ENCODE data around the gene TCF7L1. TPM values are rescaled to one million over a fixed set of nuclear protein-coding genes. Genes with fewer than 3 reads are reported as not detected.

Gene TCF7L1
- polyA plus RNA-seq, 4 donors: 39.4 to 70.4 (median 57.1) TPM

DNA sequence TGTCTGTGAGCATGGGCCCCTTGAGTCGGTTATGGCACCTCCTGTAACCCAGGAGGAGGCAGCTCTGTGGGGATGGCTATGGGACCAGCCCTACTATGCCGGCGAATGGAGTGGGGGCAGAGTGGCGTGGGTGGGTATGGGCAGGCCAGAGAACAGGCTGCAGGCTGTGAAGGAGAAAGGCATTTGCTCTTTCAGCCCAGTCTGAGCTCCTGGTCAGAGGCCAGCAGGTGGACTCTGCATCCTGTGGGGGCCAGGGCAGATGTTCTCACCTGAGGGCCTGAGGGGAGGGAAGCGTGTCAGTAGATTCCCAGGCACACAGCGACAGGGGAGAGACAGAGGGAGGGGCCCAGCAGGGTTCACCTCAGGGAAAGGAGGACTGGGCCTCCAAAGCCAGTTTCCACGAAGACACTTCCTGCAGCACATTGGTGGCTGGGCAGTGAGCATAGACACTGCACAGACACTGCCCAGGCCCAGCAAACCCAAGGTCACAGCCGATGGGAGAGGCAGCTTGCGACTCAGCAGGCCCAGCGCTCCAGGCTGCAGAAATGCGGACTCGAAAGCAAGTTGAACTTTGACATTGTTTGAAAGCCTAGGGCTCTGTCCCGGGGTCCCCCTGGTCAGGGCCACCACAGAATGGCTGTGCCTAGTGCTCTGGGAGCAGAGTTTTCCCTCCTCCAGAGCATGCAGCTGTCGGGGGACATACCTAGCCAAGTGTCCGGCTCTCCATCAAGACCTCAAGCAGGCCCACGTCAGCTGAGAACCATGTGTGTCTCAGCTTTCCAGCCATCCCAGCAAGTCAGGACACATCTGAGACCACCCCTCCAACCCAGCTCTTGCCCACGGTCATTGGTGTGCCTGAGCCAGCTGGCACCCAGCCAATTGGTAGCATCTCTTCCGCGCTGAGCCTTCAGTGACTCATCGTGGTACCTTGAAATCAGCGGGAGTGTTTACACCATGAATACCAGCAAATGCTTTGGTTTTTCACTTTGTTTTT lies 140.8 kb downstream of the TCF7L1 start:
- no peak for DNase-seq (ENCODE audit: low read depth in 4 of 4, low spot score in 2 of 4)

DNA sequence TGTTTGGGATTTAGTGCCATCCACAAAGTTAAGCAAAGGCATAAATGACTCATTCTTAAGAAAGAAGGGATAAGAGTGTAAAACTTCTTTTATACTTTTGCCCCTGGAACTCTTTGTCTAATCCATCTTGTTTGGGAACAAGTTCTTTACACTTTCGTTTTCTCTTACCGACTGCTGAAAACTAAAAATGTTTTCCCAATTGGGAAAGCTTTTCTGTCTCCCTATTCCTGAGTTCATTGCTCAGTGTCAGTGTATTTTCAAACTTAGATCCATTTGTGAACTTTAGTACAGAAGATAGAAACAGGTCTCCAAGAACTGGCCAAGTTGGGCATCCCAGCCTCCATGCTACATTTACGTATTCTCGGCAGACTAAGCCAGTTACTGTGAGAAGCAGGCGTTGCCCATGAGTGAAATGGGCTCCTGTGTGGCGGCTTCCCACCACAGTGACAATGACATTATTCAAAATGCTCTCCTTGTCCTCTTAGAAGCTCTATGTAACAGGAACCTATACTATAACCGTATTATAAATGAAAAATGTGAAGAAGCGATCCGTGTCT lies 142.9 kb downstream of the TCF7L1 start:
- DNase-seq (ENCODE audit: low read depth in 4 of 4, low spot score in 2 of 4): no peak

DNA sequence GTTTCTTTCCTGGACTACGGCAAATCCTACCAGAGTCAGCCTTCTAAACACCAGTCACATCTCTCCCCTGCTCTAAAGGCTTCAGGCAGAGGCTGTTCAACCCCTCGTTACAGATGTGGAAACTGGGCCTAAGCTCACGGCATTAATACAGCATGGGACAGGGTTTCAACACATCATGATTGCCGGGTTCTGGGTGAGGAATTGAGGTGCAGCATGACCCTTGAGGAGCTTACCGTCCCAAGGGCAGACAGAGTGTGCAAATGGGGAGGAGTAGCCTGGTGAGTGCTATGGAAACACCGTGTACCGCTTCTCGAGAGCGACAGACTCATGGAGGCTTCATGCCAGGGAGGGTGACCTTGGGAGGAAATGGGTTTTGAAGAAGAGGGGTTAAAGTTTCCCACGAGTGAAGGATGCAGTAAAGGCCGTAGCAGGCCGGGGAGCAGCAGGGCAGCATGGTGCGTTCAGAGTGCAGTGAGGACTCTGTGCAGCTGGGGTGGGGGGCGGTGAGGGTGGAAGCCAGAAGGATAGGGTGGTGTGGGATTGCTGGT lies 143.5 kb downstream of the TCF7L1 start:
- DNase-seq (ENCODE audit: low read depth in 4 of 4, low spot score in 2 of 4): no peak

DNA sequence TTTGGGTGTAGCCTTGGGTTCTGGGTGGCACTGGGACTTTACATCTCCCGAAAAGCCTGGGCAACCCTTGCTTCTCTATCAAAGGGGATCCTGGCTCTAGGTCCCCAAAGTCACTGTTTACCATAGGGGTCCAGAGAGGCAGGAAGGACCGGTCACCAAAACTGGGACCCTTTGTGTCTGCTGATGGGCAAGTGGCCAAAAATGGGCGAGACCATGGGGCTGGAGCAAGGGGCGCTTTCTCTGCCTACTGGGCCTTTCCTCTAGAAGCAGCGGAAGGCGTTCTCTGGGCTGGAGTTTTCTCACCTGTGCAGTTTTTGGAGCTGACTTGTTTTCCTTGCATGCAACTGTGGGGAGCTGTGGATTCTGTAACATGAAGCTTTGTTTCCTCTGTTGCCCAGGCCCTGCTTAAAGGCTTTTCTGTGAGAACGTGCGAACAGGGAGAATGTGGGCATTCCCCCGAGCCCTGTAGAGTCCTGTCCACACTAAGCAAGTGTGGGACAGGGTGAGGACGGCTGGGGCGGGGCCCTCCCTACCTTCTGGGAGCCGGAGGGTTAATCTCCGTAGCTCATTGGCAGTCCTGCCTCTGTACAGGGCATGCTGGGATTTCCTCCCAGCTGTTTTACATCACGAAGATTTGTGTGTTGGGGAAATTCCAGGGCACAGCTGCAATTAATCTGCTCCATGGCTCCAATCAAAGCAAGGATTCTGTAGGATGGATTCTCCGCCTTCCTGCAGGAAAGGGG lies 144.4 kb downstream of the TCF7L1 start:
- peak; percentile 86 to 93 (median 90) for DNase-seq (ENCODE audit: low read depth in 4 of 4, low spot score in 2 of 4)

DNA sequence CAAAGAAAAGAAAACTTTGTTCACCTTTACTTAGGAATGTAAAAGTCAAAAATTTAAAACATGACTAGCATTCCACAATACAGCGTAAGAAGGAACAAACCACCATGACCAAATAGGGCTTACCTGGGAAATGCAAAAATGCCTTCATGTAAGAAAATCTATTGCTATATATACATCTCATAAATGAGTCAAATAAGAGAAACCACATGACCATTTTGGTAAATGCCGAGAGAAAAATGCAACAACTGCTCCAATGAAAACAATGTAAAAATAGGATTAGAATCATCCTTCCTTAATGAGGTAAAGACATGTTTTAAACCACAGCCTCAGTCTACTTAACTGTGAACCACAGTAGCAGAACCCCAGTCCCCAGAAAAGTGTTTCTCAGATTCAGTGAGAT lies 145.2 kb downstream of the TCF7L1 start:
- DNase-seq (ENCODE audit: low read depth in 4 of 4, low spot score in 2 of 4): no peak

DNA sequence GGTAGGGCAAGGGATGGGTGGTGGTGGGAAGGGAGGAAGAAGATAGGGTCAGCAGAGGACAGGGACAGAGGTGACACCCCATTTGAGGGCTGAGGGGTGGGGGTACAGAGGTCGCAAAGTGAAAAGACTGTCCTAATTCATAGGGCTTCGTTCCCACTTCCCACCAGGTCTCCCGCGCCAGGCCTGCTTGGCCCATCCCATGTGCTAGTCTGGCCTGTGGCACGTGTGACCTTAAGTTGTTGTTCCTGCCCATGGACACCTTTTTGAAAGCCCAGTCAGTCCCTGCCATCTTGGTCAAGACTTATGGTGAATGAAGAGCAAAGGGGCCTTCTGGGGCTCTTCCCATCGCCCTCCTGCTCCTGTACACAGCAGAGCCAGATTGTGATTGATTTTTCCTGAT lies 148.4 kb downstream of the TCF7L1 start:
- no peak for DNase-seq (ENCODE audit: low read depth in 4 of 4, low spot score in 2 of 4)

DNA sequence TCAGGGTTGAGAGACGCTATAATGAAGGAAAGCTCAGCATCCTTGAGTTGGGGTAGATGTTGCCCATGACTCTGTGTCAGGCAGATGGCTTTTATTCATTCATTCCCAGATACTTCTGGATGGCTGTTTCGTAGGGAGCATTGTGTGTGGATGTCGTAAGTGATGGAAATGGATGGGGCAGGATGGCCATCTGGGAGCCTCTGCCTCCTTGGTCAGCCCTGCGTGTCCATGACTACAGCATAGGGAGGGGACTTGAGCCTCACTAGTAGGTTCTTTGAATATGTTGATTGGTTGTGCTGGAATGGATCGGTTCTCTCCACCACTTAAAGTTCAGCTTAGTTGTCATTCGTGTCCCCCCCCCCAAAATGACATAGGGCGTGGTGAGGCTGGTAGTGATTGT lies 149.7 kb downstream of the TCF7L1 start:
- DNase-seq (ENCODE audit: low read depth in 4 of 4, low spot score in 2 of 4): no peak

DNA sequence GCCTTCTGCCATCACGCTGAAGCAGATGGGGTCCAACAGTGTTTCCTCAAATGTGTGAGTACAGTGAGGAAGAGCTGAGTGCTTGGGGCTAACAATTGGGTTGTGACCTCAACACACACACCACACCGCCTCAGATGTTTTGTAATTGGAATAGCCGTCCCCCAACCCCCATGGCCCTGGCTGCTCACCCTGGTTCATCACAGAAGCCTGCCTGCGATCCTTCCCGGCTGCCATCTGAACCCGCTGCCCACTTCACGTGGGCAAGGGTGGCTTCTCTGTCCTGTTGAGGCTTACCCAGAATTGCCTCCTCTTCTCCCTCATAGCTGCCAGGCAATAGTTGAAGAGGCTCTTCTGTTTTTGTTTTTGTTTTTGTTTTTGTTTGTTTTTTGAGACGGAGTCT lies 150.4 kb downstream of the TCF7L1 start:
- no peak for DNase-seq (ENCODE audit: low read depth in 4 of 4, low spot score in 2 of 4)

DNA sequence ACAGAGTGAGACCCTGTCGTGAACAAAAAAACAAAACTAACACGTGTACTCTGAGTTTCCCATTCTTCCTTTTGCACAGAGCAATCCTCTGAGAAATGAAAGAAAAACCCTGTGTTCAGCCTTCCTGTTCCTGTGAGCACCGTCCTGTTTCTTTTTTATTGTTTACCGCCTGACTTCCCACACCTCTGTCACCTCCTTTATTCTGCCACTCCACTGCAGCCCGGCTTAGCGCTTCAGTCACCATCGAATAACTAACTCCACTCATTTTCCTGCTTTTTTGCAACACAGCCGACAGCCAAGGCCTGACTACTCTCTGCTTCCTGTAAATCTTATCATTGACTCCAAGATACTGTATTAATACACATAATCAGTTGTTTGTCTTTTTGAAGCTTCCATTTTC lies 153.7 kb downstream of the TCF7L1 start:
- no peak for DNase-seq (ENCODE audit: low read depth in 4 of 4, low spot score in 2 of 4)

DNA sequence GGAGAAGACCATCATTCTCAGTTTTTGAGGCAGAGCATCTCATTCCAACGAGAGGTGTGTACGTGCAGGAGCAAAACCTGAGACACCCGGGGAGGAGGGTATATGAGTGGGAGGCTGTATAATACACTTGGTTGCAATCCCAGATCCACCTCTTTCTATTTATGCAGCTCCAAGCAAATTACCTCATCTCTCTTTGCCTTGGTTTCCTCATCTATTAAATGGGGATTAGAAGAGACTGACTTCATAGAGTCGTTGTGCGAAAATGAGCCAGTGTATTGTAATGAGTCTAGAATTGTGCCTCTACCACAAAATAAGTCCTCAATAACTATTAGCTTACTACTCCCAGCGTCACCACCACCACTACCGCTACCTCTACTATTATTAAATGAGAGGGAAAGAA lies 154.5 kb downstream of the TCF7L1 start:
- no peak for DNase-seq (ENCODE audit: low read depth in 4 of 4, low spot score in 2 of 4)

DNA sequence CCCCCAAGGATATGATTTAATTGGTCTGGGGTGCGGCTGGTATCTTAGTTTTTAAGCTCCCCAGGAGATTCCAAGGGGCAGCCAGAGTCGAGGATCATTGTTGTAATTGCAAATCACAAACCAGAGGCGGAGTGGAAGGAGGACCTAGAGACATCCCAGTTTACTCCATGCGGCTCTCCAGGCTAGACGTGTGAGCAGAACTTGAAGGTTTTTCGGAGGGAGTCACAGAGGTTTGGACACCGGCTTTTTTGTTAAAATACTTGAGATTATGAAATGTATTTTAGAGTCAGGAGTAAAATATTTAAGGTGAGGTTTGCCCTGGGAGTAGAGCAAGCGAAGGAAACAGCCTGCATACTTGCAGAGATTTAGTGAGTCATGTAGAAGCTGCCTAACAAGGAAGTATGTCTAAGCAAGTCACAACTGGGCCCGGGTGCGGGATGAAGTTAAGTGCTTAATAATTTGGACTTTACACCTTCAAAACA lies 155.1 kb downstream of the TCF7L1 start:
- DNase-seq (ENCODE audit: low read depth in 4 of 4, low spot score in 2 of 4): no peak

DNA sequence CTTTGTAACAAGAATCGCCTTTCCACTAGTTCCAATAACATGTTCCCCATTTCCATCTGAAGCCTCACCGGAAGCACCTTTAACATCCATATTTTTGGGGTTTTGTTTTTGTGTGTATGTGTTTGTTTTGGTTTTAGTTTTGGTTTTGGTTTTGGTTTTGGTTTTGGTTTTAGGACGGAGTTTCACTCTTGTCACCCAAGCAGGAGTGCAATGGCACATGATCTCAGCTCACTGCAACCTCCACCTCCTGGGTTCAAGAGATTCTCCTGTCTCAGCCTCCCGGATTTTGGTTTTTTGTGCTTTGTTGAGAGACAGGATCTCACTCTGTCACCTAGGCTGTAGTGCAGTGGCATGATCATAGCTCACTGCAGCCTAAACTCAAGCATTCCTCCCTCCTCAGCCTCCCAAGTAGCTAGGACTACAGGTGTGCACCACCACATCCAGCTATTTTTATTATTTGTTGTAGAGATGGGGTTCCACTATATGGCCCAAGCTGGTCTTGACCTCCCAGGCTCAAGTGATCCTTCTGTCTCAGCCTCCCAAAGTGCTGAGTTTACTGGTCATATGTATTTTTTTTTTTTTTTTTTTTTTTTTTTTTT lies 158.3 kb downstream of the TCF7L1 start:
- no peak for DNase-seq (ENCODE audit: low read depth in 4 of 4, low spot score in 2 of 4)

DNA sequence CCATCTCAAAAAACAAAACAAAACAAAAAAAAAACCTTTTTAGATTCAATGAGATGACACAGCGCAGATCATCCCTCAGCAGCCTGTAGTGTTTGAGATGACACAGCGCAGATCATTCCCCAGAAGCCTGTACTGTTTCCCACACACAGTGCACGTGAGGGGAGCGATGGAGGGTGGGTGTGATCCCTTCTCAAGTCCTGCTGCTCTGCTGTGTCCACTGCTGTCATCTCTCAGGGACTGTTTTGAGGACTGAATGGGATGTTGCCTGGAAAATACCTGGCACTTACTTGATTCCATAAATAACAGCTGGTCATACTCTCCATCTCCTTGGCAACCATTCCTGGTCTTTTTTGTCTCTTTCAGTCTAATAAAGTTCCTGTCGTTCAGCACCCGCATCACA lies 168.9 kb downstream of the TCF7L1 start:
- DNase-seq (ENCODE audit: low read depth in 4 of 4, low spot score in 2 of 4): no peak

DNA sequence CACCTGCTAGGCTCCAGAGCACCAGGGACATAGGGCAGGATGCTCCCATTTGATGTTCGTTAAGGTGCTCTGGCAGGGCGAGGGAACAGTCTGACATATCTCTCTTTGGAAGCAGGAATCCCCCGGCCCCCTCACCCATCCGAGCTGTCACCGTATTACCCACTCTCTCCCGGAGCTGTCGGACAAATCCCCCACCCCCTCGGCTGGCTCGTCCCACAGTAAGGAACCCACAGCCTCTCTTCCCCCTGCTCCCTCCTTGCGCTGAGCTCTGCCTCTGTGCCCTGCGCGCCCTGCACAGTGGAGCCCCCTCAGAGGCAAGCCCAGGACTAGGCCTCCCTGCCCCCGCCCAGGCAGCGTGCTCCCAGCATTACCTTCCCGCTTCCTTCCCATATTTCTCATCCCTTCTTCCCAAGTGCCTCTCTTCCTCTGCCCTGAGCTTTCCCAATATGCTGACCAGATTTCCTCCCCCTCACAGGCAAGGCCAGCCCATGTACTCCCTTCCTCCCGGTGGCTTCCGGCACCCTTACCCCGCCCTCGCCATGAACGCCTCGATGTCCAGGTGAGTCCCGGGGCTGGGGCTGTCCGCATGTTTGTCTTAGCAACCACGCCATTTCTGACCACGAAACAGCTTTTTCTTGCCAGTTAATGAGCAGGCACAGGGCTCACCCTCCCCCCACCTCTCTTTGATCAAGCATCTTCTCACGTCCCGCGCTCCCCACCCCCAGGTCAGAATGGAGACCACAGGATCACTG lies 170.8 kb downstream of the TCF7L1 start:
- DNase-seq (ENCODE audit: low read depth in 4 of 4, low spot score in 2 of 4): no peak

DNA sequence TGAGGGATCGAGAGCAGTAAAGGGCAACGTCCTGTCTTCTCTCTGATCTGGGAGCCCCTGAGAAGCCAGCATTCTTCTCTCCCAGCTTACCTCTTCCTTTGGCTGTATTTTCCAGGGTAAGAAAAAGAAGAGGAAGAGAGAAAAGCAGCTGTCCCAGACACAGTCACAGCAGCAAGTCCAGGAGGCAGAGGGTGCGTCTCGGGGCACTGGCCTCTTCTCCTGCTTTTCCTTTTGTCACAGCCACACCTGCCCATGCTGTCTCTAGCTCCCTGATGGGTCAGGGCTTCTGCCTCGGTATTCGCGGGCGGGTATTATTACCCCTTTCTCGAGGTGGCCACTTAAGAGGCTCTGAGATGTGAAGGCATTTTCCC lies 174.3 kb downstream of the TCF7L1 start:
- DNase-seq (ENCODE audit: low read depth in 4 of 4, low spot score in 2 of 4): no peak

DNA sequence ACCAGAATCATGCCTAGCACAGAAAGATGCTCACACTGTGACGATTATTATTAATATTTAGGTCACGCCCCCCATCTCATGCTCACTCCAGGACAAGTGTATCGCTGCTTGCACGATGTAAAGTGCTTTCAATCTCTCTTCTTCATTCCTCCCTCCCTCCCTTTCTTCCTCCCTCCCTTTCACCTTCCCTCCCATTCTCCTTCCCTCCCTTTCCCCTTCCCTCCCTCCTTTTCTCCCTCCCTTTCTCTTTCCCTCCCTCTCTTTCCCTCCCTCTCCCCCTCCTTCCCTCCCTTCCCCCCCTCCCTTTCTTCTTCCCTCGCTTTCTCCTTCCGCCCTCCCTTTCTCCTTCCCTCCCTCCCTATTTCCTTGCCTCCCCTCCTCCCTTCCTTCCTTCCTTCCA lies 175.0 kb downstream of the TCF7L1 start:
- DNase-seq (ENCODE audit: low read depth in 4 of 4, low spot score in 2 of 4): no peak

DNA sequence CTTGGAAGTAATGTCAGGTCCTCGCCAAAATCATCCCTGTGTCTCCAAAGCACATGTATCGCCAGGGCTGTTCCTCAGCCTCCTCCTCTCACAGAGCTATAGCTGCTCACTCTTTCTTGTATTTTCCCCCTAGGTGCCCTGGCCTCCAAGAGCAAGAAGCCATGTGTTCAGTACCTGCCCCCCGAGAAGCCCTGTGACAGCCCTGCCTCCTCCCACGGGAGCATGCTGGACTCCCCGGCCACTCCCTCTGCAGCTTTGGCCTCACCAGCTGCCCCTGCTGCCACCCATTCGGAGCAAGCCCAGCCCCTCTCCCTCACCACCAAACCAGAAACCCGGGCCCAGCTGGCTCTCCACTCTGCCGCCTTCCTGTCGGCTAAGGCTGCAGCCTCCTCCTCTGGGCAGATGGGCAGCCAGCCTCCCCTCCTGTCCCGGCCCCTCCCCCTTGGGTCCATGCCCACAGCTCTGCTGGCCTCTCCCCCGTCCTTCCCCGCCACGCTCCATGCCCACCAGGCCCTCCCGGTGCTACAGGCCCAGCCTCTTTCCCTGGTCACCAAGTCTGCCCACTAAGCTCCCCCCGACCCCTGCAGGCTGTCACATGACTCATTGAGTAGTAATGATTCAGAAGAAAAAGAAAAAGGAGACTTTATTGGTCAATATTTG lies 175.8 kb downstream of the TCF7L1 start:
- DNase-seq (ENCODE audit: low read depth in 4 of 4, low spot score in 2 of 4): peak in 1 of 4 donors; percentile 80

DNA sequence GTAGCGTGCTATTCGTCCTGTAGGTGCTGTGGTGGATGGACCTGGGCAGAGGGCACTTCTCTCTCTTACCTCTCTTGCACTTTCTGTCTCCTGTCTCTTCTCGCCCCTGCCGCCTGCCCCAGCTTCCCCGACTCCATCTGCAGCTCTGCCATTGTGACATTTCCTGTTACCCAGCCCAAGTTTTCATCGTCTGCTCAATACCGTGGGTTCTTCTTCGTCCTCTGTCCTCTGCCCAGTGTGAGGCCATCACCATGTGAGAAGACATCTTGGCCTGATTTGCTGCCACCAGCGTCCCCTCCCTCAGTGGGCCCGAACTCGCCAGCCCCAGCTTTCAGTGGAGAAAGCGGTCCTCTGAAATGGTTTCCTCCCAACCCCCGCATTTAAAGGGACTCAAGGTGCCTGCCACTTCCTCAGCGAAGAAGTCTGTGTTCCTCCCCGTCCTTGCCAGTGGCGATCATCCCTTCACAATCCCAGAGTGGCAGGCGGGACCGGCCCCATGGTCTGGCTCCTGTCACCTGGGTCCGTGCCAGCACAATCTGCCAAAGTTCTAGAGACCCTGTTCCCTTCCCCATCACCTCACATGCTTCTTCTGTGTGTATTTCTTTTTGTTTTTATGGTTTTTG lies 176.6 kb downstream of the TCF7L1 start:
- no peak for DNase-seq (ENCODE audit: low read depth in 4 of 4, low spot score in 2 of 4)

DNA sequence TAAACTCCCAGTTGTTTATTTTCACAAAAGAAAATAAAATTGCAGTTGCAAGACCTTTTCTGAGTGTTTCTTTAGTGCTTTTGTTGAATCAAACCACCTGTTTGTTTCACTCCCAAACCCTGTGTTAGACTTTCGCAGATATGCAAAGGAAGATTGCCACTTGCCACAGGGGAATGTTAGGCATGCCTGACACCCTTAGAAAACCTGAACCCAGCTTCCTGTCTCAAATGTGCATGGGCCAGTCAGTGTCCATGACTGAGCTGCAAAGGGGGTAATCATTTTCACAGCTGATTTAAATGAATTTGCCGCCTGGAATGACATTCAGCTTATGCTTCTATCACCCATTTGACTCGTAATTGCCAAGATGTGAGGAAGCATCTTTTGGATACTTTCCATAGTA lies 177.1 kb downstream of the TCF7L1 start:
- no peak for DNase-seq (ENCODE audit: low read depth in 4 of 4, low spot score in 2 of 4)
